Measurements from ENCODE around the gene CBLN1.

GRCh38 chr16:49250689-49251088, 30.9 kb downstream of the CBLN1 start:
- TF ChIP-seq POLR2A (IDR thresholded peaks at IDR 0.05) (no peak), CTCF (IDR thresholded peaks at IDR 0.05) (no peak)
